H1 (cell line): ENCODE results near the gene SND1. TPM values are rescaled to one million over a fixed set of nuclear protein-coding genes. Genes with fewer than 3 reads are reported as not detected.
"Not testable (repeated sequence)": the region's sequence is repeated elsewhere in the genome, so short reads cannot be mapped to it uniquely, and the experiment has no call there.

Experiments used
- CTCF ChIA-PET: fragments of 300-600 bp; sonication (Branson Sonifier 250); formaldehyde crosslinking; loops from one replicate; lab custom pipeline; 2021; ENCODE audit not compliant: partially characterized antibody; lab: Charles Lee
- POLR2A ChIA-PET: fragments of 300-600 bp; sonication (Branson Sonifier 250); formaldehyde crosslinking; loops from one replicate; lab custom pipeline; 2021; ENCODE audit warnings: inconsistent platforms; ENCODE audit not compliant: partially characterized antibody; lab: Charles Lee
- DNase-seq, 2 experiments: peaks; one replicate each; pipeline versions ENCODE4 v3.0.0 to v3.0.0-alpha.2; 2010 to 2022; ENCODE audit warnings: low spot score in 2 of 2, low read depth in 1 of 2, mixed read lengths in 1 of 2
- FAIRE-seq: peaks from 2 replicates; lab custom pipeline; 2011; peaks lifted over from hg19 to GRCh38; lab: Jason Lieb, UNC
- H2AFZ ChIP-seq: 2 replicates; pipeline ENCODE4 v1.8.1; 2012; ENCODE audit warnings: low read length, inconsistent platforms
- H2AK5ac ChIP-seq: 2 replicates; pipeline ENCODE4 v1.6.1; 2013; ENCODE audit warnings: low read depth, low read length
- H2BK120ac ChIP-seq: replicated peaks from 2 replicates; pipeline ENCODE3; 2013; ENCODE audit warnings: low read depth, low read length, inconsistent platforms
- H2BK12ac ChIP-seq: 2 replicates; pipeline ENCODE4 v1.6.1; 2013; ENCODE audit warnings: low read depth, low read length
- H2BK15ac ChIP-seq: 2 replicates; pipeline ENCODE4 v1.6.1; 2013; ENCODE audit warnings: low read length
- H2BK20ac ChIP-seq: 2 replicates; pipeline ENCODE4 v1.6.1; 2013; ENCODE audit warnings: low read length
- H2BK5ac ChIP-seq: 2 replicates; pipeline ENCODE4 v1.6.1; 2013; ENCODE audit warnings: low read depth, low read length
- H3K14ac ChIP-seq: 2 replicates; pipeline ENCODE4 v1.6.1; 2013; ENCODE audit warnings: inconsistent platforms; ENCODE audit not compliant: insufficient read length
- H3K18ac ChIP-seq: 2 replicates; pipeline ENCODE4 v1.6.1; 2013; ENCODE audit warnings: low read length; ENCODE audit errors: extremely low read depth
- H3K23ac ChIP-seq: 2 replicates; pipeline ENCODE4 v1.6.1; 2013; ENCODE audit warnings: inconsistent platforms; ENCODE audit not compliant: insufficient read length
- H3K23me2 ChIP-seq: 2 replicates; pipeline ENCODE4 v1.6.1; 2013; ENCODE audit warnings: low read depth, low read length
- H3K27ac ChIP-seq: 2 replicates; pipeline ENCODE4 v1.6.1; 2011; ENCODE audit warnings: low read depth, low read length, inconsistent platforms
- H3K27me3 ChIP-seq, 4 experiments: replicated peaks in 1 of 4; 1 replicate in 1 of 4; 2 replicates in 3 of 4; pipeline versions ENCODE4 v1.6.1 to v1.8.1; 2011 to 2013; ENCODE audit warnings: low read length in 3 of 4, mild to moderate bottlenecking in 3 of 4, inconsistent platforms in 2 of 4, mixed read lengths in 2 of 4, moderate library complexity in 1 of 4; ENCODE audit not compliant: control insufficient read depth in 3 of 4, insufficient read depth in 3 of 4; ENCODE audit errors: extremely low read depth in 1 of 4
- H3K36me3 ChIP-seq, 4 experiments: 2 replicates each; pipeline versions ENCODE4 v1.6.1 to v1.8.1; 2011 to 2013; ENCODE audit warnings: mild to moderate bottlenecking in 4 of 4, low read length in 3 of 4, moderate library complexity in 2 of 4, control low read depth in 1 of 4, inconsistent platforms in 1 of 4; ENCODE audit not compliant: insufficient read depth in 4 of 4, control insufficient read depth in 2 of 4
- H3K4ac ChIP-seq: replicated peaks from 2 replicates; pipeline ENCODE3; 2013; ENCODE audit warnings: low read length, low read depth, mixed read lengths, inconsistent platforms; ENCODE audit not compliant: insufficient read length
- H3K4me1 ChIP-seq, 4 experiments: replicated peaks in 1 of 4; 1 replicate in 1 of 4; 2 replicates in 3 of 4; pipeline versions ENCODE4 v1.6.1 to v1.8.1; 2011 to 2013; ENCODE audit warnings: low read length in 3 of 4, inconsistent platforms in 2 of 4, mixed read lengths in 1 of 4; ENCODE audit not compliant: insufficient read depth in 4 of 4, control insufficient read depth in 3 of 4
- H3K4me2 ChIP-seq, 2 experiments: 2 replicates each; pipeline versions ENCODE4 v1.6.1 to v1.8.1; 2011 to 2013; ENCODE audit warnings: low read depth in 2 of 2, low read length in 2 of 2, control low read depth in 1 of 2, inconsistent platforms in 1 of 2, mild to moderate bottlenecking in 1 of 2; ENCODE audit not compliant: insufficient read depth in 1 of 2
- H3K4me3 ChIP-seq, 4 experiments: fragments of 200-600, 300-600 bp in 1 of 4; sonication (generic), shearing (Covaris generic), sonication (Bioruptor Twin) in 1 of 4; 2 replicates each; pipeline versions ENCODE4 v1.5.1 to v1.8.1; 2011 to 2016; ENCODE audit warnings: low read length in 4 of 4, low read depth in 3 of 4, control low read depth in 2 of 4, inconsistent platforms in 2 of 4, mild to moderate bottlenecking in 2 of 4, mixed read lengths in 1 of 4, moderate library complexity in 1 of 4; ENCODE audit not compliant: insufficient read depth in 2 of 4; ENCODE audit errors: extremely low read depth in 1 of 4
- H3K56ac ChIP-seq: replicated peaks from 2 replicates; pipeline ENCODE3; 2013; ENCODE audit warnings: low read depth, mild to moderate bottlenecking, mixed read lengths, low read length, inconsistent platforms; ENCODE audit not compliant: insufficient read length
- H3K79me1 ChIP-seq: 2 replicates; pipeline ENCODE4 v1.6.1; 2013; ENCODE audit warnings: low read depth, low read length, control low read depth
- H3K79me2 ChIP-seq, 2 experiments: 2 replicates each; pipeline versions ENCODE4 v1.6.1 to v1.8.1; 2012 to 2013; ENCODE audit warnings: low read length in 2 of 2, mild to moderate bottlenecking in 2 of 2, inconsistent platforms in 1 of 2; ENCODE audit not compliant: insufficient read depth in 2 of 2, control insufficient read depth in 1 of 2
- H3K9ac ChIP-seq, 4 experiments: replicated peaks in 1 of 4; 1 replicate in 1 of 4; 2 replicates in 3 of 4; pipeline versions ENCODE4 v1.6.1 to v1.8.1; 2011 to 2013; ENCODE audit warnings: low read depth in 3 of 4, low read length in 3 of 4, control low read depth in 2 of 4, mild to moderate bottlenecking in 2 of 4, moderate library complexity in 2 of 4, inconsistent platforms in 1 of 4; ENCODE audit errors: extremely low read depth in 1 of 4
- H3K9me3 ChIP-seq, 2 experiments: 2 replicates each; pipeline versions ENCODE4 v1.6.1 to v1.8.1; 2012 to 2013; ENCODE audit warnings: mild to moderate bottlenecking in 2 of 2, moderate library complexity in 2 of 2, control low read depth in 1 of 2, inconsistent platforms in 1 of 2, low read depth in 1 of 2, low read length in 1 of 2, mixed read lengths in 1 of 2; ENCODE audit not compliant: insufficient read depth in 2 of 2
- H4K20me1 ChIP-seq, 2 experiments: replicated peaks in 1 of 2; 2 replicates each; pipeline versions ENCODE3 to v1.8.1; 2011 to 2013; ENCODE audit warnings: inconsistent platforms in 2 of 2, low read length in 2 of 2, mild to moderate bottlenecking in 1 of 2; ENCODE audit not compliant: insufficient read depth in 2 of 2, control insufficient read depth in 1 of 2
- H4K5ac ChIP-seq: 2 replicates; pipeline ENCODE4 v1.6.1; 2013; ENCODE audit warnings: low read length, low read depth, mixed read lengths, inconsistent platforms; ENCODE audit not compliant: insufficient read length
- H4K8ac ChIP-seq: 2 replicates; pipeline ENCODE4 v1.8.0; 2013; ENCODE audit warnings: mild to moderate bottlenecking, moderate library complexity, low read length, inconsistent platforms; ENCODE audit not compliant: insufficient read depth; ENCODE audit errors: extremely low read depth
- H4K91ac ChIP-seq: replicated peaks from 2 replicates; pipeline ENCODE3; 2013; ENCODE audit warnings: low read length, mixed read lengths, inconsistent platforms; ENCODE audit not compliant: insufficient read length
- CTBP2 ChIP-seq: IDR thresholded peaks from 2 replicates; pipeline ENCODE4 v1.7.0; 2011; ENCODE audit warnings: borderline replicate concordance, mild to moderate bottlenecking, moderate library complexity, mixed read lengths, low read length; ENCODE audit not compliant: insufficient read depth, insufficient read length
- HDAC2 ChIP-seq, 2 experiments: fragments of 300-600 bp in 1 of 2; sonication (generic) in 1 of 2; IDR thresholded peaks; 2 replicates each; pipeline ENCODE4 v1.6.1; 2011 to 2012; ENCODE audit warnings: low read depth in 2 of 2, low read length in 2 of 2, mild to moderate bottlenecking in 2 of 2, moderate library complexity in 2 of 2, borderline replicate concordance in 1 of 2, inconsistent platforms in 1 of 2
- WGBS, 2 experiments: shearing (Covaris generic) in 1 of 2; methylation state at CpG; one replicate each; pipeline versions ENCODE4 v1.1.6 to v1.1.7; 2013 to 2015; ENCODE audit warnings: low lambda C conversion rate in 2 of 2, mixed read lengths in 2 of 2, inconsistent platforms in 1 of 2, low coverage in 1 of 2, missing lambda C conversion rate in 1 of 2; ENCODE audit not compliant: insufficient replicate concordance in 2 of 2, insufficient coverage in 1 of 2, insufficient read length in 1 of 2; ENCODE audit errors: extremely low coverage in 1 of 2, missing lambda C conversion rate in 1 of 2; 5-methylcytosine and 5-hydroxymethylcytosine counted together
- polyA plus RNA-seq, 7 experiments: library from polyadenylated mRNA; depleted of rRNA in 3 of 7; stranded (reverse) in 5 of 7; unstranded in 2 of 7; fragments of >200 nt in 5 of 7; fragments of 200-250 nt in 2 of 7; gene quantifications; 1 replicate in 5 of 7; 2 replicates in 1 of 7; 4 replicates in 1 of 7; pipeline versions ENCODE4 v1.2.1 to v1.2.3, GENCODE V29; 2011 to 2013; ENCODE audit warnings: missing spikeins in 2 of 7, mixed read lengths in 2 of 7
- total RNA-seq: library from RNA; stranded (reverse); fragmentation: NEBNext Ultra II Directional; extraction: Animal tissue kit (Norgen Biotek cat#: 25700); gene quantifications from 2 replicates; pipeline ENCODE4 v1.2.1, GENCODE V29; 2021
- TF ChIP-seq, protein P1 (sequence below): IDR thresholded peaks from 2 replicates; pipeline ENCODE4 v1.6.1; 2011; ENCODE audit warnings: low read depth, mild to moderate bottlenecking, low read length; ENCODE audit not compliant: insufficient read depth
- TF ChIP-seq, protein P2 (sequence below): IDR thresholded peaks from 2 replicates; pipeline ENCODE4 v1.6.1; 2012; ENCODE audit warnings: inconsistent platforms

SND1 gene
- total and polyA plus RNA-seq, 2 of the 8 experiments (the other 6 are each of a cell fraction or from before 2014, with no cell fraction given), result 122 to 290 TPM

DNA sequence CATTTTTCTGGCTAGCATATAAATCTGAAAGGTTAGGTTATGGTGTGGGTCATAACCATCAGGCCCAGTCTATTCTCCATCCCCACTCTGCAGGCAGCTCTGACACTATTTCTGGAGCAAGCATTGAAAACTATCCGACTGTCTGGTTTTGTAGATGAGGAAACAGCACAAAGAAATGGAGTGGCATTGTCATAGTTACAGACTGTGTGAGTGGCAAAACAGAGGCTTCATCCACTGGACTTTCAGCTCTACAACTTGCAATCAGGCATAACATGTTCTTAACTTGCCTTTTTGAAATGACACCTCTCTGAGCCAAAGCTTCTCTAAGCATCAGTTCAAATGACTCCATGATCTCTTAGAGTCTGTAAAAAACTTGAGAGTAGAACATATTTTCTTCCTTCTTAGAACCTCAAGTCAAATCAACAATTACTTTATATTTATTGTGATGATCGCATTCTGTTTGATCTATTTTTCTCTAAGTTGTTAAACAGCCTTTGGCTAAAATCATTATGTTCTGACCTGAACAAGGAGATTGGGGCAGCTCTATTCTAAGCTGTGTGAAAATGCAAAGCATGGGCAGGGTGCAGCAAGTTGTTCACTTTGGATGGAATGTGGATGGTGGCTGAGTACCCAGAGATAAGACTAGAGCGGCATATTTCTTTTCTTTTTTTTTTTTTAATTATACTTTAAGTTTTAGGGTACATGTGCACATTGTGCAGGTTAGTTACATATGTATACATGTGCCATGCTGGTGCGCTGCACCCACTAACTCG, 310.8 kb downstream of the SND1 start (continued):
- TF ChIP-seq, protein P1, sequence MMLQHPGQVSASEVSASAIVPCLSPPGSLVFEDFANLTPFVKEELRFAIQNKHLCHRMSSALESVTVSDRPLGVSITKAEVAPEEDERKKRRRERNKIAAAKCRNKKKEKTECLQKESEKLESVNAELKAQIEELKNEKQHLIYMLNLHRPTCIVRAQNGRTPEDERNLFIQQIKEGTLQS, result no peak
- TF ChIP-seq, protein P2, sequence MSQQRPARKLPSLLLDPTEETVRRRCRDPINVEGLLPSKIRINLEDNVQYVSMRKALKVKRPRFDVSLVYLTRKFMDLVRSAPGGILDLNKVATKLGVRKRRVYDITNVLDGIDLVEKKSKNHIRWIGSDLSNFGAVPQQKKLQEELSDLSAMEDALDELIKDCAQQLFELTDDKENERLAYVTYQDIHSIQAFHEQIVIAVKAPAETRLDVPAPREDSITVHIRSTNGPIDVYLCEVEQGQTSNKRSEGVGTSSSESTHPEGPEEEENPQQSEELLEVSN, result no peak
- TF ChIP-seq CTBP2 (no peak), HDAC2 (IDR thresholded peaks at IDR 0.05; ENCODE audit: borderline replicate concordance in 1 of 2, low read depth in 2 of 2, low read length in 2 of 2) (no peak)

DNA sequence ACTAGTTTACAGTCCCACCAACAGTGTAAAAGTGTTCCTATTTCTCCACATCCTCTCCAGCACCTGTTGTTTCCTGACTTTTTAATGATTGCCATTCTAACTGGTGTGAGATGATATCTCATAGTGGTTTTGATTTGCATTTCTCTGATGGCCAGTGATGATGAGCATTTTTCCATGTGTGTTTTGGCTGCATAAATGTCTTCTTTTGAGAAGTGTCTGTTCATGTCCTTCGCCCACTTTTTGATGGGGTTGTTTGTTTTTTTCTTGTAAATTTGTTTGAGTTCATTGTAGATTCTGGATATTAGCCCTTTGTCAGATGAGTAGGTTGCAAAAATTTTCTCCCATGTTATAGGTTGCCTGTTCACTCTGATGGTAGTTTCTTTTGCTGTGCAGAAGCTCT, 311.9 kb downstream of the SND1 start:
- H3K4me2 ChIP-seq, H2AK5ac ChIP-seq, H3K9me3 ChIP-seq, H3K18ac ChIP-seq, H3K4me1 ChIP-seq, FAIRE-seq, H3K9ac ChIP-seq, H3K4me3 ChIP-seq, H3K4ac ChIP-seq, H2AFZ ChIP-seq, H3K27ac ChIP-seq, H3K14ac ChIP-seq, H2BK20ac ChIP-seq, H3K79me1 ChIP-seq, H3K79me2 ChIP-seq, H4K20me1 ChIP-seq, H4K8ac ChIP-seq, H2BK15ac ChIP-seq, H2BK5ac ChIP-seq, H3K56ac ChIP-seq, H2BK120ac ChIP-seq, H3K27me3 ChIP-seq, POLR2A ChIA-PET, H3K23me2 ChIP-seq, CTCF ChIA-PET, H4K5ac ChIP-seq, DNase-seq, H2BK12ac ChIP-seq, H4K91ac ChIP-seq, H3K36me3 ChIP-seq, H3K23ac ChIP-seq: not testable (repeated sequence)
- WGBS, 2 experiments, result no CpG with 5 or more reads among the region's 1 CpG
